AML-193 (cell line): ENCODE measurements around the gene DUSP15.
"Not testable (repeated sequence)": the region's sequence is repeated elsewhere in the genome, so short reads cannot be mapped to it uniquely, and the experiment has no call there.

Experiments
- DNase-seq, 2 experiments: peaks; one replicate each; lab custom pipeline; 2025; lab: John Stamatoyannopoulos, UW

DUSP15 gene

GRCh38 chr20:31822421-31823330 lies 47.7 kb downstream of the DUSP15 start:
- peak; percentile 18 to 22 for DNase-seq

DNA sequence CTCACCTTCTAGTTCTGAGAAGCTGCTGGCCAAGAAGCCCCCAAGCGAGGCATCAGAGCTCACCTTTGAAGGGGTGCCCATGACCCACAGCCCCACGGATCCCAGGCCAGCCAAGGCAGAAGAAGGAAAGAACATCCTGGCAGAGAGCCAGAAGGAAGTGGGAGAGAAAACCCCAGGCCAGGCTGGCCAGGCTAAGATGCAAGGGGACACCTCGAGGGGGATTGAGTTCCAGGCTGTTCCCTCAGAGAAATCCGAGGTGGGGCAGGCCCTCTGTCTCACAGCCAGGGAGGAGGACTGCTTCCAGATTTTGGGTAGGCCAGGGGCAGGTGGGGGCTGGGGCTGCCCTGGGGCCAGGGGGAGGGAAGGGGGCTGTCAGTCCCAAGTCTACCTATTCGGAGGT lies 48.9 kb downstream of the DUSP15 start:
- DNase-seq = no peak

- no peak for DNase-seq
Observed at GRCh38 chr20:31820228-31820627, 50.1 kb downstream of the DUSP15 start.

GRCh38 chr20:31819083-31819784 lies 51.1 kb downstream of the DUSP15 start, which contains the start of gene MYLK2:
Gene MYLK2 (plus strand): TSS chr20:31819356. CDS start chr20:31819581, 225 bp downstream.
- no peak for DNase-seq

DNA sequence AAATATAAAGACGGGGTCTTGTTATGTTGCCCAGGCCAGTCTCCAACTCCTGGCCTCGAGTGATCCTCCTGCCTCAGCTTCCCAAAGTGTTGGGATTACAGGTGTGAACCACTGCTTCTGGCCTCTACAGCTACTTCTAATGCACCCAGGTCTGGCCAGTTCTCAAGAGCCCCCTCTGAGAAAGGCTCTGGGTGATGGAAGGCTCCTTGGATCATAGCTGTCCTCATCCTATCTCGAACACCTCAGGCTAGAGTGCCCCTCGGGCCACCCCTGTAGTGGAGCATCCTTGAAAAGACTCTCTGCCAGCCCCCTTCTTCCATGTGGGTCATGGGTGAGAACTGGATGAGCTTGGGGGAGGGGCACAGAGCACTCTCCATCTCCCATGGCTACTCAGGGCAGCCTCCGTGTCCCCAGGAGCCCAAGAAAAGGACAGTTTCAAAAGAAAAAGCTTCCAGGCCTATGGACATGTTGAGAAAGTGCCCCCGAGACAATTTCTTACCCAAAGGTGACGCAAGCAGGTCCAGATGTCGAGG lies 51.9 kb downstream of the DUSP15 start:
- no peak for DNase-seq

DNA sequence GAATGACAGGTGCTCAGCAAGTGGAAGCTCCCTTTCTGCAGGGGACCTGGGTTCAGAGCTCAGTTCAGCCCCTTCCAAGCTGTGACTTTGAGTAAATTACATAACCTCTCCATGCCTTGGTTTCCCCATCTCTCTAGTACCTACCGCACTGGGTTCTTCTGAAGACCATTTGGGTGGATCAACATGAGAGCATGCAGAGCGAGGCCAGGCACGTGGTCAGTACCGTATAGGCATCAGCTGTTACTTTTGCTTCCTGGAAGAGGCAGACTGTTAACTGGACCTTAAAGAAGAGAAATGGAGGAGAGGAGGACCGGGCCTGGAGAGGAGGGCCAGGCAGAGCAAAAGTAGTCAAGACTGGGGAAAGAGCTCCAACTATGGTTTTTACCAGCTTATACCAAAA lies 52.9 kb downstream of the DUSP15 start:
- no peak for DNase-seq

- DNase-seq = no peak
Observed at GRCh38 chr20:31816221-31816620, 54.1 kb downstream of the DUSP15 start.

GRCh38 chr20:31815408-31816188 lies 54.7 kb downstream of the DUSP15 start:
- no peak for DNase-seq

DNA sequence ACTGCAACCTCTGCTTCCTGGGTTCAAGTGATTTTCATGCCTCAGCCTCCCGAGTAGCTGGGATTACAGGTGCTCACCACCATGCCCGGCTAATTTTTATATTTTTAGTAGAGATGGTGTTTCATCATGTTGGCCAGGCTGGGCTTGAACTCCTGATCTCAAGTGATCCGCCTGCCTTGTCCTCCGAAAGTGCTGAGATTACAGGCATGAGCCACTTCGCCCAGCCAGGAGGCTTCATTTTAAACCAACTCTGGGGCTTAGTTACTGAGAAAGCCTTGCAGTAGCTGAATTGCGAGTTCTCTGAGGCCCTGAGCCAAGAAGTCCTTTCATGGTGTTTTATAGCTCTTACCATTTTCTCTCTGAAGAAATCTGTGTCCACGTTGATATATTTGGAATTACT lies 56.2 kb downstream of the DUSP15 start:
- DNase-seq = not testable (repeated sequence)

GRCh38 chr20:31813611-31814010 lies 56.7 kb downstream of the DUSP15 start:
- no peak for DNase-seq

DNA sequence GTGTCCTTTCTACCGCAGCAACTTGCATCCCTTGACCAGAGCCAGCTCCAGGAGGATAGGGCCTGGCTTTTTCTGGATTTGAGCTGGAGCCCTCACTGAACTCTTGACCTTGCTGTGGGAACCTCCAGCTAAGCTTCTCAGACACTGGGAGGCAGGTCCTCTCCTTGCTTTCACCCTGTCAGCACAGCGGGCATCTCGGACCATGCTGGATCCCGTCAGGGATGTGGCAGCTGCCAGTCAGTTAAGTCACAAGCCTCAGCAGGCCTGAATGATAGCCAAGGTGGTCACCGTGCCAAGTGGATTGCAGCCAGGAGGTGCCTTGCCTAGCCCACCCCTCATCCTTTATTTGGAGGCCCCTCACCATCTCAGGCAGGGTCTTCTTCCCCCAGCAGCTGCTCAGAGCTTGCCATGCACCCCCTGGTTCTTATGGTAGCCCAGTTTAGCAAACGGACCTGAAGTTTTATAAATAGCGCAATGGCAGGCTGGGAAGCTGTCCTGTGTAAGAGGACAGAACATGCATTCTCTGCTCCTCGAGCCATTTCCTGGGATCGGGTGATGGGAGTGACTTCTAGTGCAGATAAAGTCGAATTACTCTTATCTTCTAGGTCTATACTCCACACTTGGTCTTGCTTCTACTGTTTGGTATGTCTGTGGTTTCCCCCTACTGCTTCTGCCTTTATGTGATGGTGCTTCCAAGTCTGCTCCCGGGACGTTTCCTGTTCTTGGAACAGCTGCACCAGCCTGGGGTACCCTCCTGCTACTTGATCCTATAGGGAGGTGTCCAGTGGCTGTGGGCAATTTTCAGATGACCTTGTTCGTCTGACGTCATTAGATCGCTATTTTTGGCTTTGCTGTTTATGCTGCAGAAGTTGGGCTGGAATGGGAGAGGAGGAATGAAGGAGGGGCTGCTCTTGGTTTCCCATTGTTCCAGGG lies 58.3 kb downstream of the DUSP15 start:
- DNase-seq = no peak

DNA sequence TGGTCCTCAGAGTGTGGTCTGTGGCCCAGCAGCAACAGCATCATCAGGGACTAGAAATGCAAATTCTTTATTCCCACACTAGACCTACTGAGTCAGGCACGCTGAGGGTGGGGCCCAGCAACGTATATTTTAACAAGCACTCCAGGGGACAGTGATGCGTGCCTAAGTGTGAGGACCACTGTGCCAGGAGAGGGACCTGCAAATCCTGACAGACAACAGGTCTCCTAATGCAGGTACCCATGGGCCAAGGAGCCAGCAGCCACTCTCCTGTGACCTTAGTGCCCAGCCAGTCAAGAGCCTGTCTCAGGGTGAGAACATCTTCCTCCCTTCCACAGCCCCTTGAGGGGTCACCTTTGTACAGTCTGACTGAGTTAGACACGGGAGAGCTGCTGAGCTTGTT lies 59.1 kb downstream of the DUSP15 start:
- no peak for DNase-seq
